ENCODE measurements around the gene ARHGAP28.
"Not testable (repeated sequence)": the region's sequence is repeated elsewhere in the genome, so short reads cannot be mapped to it uniquely, and the experiment has no call there.

The ARHGAP28 gene

GRCh38 chr18:6877288-6877687, 147.8 kb downstream of the ARHGAP28 start:
- DNase-seq: no peak

DNA sequence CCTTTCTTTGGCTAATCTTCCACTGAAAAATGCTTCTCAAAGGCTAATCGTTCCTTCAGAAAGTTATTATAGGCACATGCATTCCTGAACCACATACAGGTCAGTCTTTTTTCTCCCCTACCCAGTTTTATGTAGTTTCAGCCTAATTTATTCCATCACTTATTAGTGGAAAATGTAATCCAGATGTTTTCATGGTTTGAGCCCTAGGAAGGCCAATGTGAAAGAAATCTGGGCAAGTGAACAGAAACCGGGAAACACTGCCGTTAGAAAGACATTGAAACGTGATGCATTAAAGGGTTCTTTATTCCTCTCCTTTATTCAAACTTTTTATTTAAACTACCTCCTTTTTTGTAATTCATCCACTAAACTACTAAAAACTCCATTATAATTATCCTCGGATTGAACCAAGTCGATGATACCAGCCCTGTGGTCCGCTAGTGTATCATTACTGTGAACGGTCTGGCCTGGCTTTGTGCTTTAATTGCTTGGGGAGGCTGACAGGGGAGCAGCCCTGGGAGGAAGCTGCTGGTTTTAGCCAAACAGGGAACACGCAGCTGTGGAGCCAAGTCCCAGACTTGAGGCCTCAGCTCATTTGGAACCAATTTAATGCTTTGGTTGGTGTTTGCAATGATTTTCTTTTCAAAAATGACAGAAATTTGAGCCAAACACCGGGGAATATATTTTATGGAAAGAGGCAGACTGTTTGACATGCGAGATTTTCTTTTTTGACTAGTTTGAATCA, 149.2 kb downstream of the ARHGAP28 start:
- no peak for DNase-seq

- DNase-seq: no peak
Measured at GRCh38 chr18:6879508-6880195, 150.1 kb downstream of the ARHGAP28 start.

DNA sequence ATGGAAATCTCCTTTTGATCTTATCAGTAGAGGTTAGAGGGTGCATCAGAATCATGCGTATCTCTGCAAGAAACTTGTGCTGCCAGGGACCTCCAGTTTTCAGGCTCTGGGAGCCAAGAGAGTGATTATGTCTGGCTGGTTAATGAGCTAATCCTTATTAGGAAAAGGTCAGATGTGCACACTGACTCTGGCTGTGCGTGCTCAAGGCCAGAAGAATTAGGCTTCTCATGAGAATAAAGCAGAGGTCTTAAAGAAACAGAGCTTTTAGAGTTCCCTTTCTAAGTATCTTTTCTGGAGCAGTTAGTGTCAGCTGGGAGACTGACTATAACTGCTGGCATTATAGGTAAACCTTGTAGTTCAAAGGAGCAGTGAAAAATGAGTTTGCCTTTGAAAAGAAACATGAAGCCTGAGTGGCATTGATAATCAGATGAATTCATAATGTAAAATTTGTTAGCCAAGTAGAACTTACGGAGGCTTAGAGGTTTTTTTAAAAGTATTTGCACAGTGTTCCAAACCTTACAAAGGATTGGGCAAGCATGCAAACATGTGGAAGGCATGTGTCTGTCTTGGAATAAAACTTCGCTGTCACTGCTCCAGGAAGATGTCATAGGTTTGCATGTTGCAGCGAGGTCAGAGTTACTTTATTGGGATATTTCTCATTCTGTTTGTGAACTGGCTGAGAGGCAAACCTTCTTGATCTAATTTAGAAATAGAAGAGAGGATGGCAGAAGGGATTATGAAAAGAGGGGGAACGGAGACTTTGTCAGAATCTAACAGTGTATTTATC, 151.7 kb downstream of the ARHGAP28 start:
- no peak for DNase-seq

DNA sequence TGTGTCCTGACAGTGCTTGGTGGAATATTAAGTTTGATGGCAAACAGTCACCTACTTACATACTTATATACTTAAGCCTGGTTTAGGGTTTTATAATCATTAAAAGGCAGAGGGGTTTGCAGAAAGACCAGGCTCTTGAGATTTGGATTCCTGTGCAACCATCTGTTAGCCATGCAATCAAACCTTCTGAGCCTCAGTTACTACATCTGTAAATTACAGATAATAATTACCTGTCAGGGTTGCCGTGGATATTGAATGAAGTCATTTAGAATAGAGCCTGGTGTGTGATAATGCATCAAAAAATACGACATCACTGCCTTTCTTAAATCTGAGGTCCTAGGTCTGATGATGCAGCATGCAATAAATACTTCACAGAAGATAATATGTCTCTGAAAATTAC, 152.9 kb downstream of the ARHGAP28 start:
- DNase-seq: no peak

DNA sequence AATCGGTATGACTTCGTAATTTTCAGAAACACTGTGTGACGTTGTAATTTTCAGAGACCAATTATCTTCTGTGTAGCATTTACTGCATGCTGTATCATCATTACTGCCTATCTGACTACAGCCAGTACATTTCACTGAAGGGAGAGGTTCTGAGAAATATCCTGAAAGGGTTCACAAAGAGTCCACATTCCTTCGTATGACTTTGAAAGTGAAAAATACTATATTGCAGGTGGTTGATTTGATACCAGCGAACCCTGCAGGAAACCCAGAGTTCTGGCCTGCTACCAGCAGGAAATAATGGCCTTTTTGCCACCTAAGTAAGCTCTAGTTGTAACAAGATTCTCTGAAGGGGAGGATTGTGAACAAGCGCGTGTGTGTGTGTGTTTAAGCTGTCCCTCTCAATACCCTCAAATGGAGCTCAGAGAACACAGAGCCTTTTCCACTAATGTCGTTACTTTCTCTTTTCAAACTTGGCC, 155.5 kb downstream of the ARHGAP28 start:
- DNase-seq: no peak

DNA sequence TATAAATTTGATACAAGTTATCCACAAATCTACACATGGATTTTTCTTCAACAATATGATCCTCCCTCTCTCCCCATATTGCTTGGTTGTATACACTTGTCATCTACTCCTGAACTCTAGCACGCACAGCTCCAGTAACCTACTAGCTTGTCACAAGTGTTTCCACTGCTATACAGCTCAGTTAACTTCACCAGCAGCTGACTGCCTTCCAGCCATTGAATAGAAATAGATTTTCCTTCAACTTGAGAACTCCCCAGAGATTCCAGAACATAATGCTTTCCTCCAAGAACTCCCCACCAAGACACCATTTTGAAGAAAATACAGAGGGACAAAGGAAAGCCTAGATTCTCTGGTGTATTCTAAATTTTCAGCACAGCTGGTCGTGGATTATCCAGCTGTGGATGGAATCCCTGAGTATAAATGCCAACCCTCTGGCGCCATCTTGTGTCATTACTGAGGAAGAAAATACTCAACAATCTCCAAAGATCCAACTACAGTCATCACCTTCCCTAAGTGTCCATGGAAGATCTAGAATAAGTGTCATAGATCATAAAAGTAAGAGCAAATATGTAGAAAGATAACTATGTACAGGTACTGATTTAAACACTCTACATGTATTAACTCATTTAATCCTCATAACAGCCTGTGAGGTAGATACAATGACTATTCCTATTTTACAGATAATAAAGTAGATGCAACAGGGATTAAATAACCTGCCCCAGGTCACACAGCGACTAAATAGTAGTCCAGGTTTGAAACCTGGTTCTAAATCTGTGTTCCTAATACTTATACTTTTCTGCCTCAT, 156.7 kb downstream of the ARHGAP28 start:
- DNase-seq: no peak

- DNase-seq: peak; percentile 63 to 88
Measured at GRCh38 chr18:6886797-6887330, 157.3 kb downstream of the ARHGAP28 start.

- no peak for DNase-seq
Measured at GRCh38 chr18:6891788-6892187, 162.3 kb downstream of the ARHGAP28 start.

DNA sequence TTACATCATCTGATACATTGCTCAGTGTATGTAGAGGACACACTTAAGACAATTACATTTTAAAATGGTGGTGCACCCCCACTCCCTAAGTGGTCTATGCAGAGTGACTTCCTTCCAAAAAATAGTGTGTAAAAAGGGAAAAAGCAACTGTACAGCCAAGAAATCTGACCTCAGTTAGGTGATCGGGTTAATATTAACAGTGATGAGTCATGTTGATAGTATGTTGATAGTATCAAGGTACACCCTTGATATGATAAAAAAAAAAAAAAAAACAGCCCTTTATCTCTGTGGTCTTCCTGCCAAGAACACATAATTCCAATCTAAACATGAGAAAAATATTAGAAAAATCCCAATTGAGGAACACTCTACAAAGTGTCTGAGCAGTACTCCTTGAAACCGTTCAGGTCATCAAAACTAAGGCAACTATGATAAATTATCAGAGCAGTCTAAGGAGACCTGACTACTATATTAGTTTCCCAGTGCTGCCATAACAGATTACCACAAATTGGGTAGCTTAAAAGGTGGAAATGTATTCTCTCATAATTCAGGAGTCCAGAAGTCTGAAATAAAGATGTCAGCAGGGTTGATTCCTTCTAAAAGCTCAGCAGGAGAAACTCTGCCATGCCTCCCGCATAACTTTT, 171.9 kb downstream of the ARHGAP28 start:
- no peak for DNase-seq

- no peak for DNase-seq
Measured at GRCh38 chr18:6917072-6917471, 187.6 kb downstream of the ARHGAP28 start.

GRCh38 chr18:6920099-6920955, 190.8 kb downstream of the ARHGAP28 start:
- no peak for DNase-seq

GRCh38 chr18:6921571-6921970, 192.1 kb downstream of the ARHGAP28 start:
- DNase-seq: peak; percentile 79 to 92

- no peak for DNase-seq
Measured at GRCh38 chr18:6923220-6923619, 193.7 kb downstream of the ARHGAP28 start.

DNA sequence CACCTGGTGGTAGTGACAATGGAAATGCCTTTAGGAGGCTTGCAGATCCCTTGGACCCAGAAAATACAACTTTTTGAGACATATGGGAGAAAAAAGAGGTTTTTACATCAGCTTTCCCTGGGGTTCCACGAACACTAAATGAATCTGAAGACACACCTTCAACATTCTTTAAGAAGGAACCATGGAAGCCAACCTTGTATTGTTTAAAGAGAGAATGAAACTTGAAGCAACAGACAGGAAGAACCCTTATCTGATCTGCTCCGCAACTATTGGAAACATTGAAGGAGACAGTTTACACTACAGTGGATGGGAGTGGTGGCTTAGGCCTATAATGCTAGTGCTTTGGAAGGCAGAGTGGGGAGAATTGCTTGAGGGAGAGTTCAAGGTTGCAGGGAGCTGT, 197.6 kb downstream of the ARHGAP28 start:
- DNase-seq: no peak

- DNase-seq: no peak
Measured at GRCh38 chr18:6928359-6928758, 198.8 kb downstream of the ARHGAP28 start.

DNA sequence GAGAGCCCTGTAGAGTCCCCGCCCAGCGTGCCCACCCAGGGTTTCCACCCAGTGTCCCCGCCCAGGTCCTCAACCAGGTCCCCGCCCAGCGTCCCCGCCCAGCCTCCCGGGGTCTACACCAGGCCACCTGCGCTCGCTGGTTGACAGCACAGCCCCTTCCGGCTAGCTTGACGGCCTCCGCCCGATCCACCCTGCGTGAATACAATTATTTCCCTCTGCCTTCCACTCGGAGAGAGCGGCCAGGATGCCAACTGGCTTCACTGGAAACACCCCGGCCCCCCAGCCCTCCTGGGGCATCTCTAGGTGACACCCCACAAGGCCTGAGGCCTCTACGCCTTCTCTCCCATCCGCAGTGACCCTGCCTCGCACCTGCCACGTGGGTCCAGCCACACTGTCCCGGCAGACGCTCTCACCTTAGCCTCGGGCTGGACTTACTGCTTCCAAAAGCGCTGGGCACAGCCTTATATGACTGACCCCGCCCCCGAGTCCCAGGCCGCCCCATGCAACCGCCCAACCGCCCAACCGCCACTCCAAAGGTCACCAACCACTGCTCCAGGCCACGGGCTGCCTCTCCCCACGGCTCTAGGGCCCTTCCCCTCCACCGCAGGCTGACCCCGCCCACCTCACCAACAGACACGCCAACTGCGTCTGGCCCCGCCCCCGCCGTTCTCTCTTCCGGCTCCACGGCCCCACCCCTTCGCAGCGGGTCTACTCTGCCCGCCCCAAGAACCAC, 200.0 kb downstream of the ARHGAP28 start:
- DNase-seq: no peak

GRCh38 chr18:6934859-6935258, 205.3 kb downstream of the ARHGAP28 start:
- DNase-seq: no peak

DNA sequence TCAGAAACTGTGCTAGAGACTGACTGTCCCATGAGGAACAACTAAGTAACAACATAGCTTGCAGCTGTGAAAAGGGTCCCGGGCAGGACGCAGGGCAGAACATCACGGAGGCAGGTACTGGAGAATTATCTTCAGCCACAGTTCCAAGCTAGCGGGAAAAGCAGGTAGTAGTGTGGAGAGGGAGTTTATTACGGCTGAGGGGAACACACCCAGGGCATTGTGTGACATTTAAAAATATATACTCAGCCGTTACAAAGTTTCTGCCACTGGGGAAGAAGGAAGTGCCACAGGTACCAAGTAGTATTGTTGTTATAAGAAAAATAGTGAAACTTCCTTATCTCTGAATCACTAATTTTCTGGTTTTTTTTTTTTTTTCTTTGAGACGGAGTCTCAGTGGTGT, 208.5 kb downstream of the ARHGAP28 start:
- DNase-seq: no peak

DNA sequence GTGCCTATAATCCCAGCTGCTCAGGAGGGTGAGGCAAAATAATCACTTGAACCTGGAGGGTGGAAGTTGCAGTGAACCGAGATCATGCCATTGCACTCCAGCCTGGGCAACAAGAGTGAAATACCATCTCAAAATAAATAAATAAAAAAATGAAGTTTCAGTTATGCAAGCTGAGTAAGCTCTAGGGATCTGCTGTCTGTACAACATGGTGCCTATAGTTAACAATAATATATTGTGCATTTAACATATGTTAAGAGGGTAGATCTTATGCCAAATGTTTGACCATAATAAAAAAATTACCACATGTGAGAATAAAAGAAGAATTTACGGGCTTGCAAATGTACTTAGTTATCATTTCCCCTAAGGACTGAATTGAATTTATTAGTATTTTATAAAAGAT, 208.9 kb downstream of the ARHGAP28 start:
- DNase-seq: not testable (repeated sequence)

Measured in cerebellar nuclear complex (tissue), 1 donor.